M059J (cell line): Measurements from ENCODE around the gene ANKRD28. TPM values are rescaled to one million over a fixed set of nuclear protein-coding genes. Genes with fewer than 3 reads are reported as not detected.
"Not testable (repeated sequence)": the region's sequence is repeated elsewhere in the genome, so short reads cannot be mapped to it uniquely, and the experiment has no call there.

ENCODE experiments used
- DNase-seq: peaks from one replicate; pipeline ENCODE4 v3.0.0-alpha.2; 2012; ENCODE audit warnings: low read depth
- total RNA-seq: library from RNA; depleted of rRNA; stranded (reverse); fragments of >200 nt; shearing (Covaris generic); gene quantifications from 2 replicates; pipeline ENCODE4 v1.2.3, GENCODE V29; 2014; rRNA removed

The ANKRD28 gene
- total RNA-seq, 1 experiment from 2014 or later: 41.9 TPM

DNA sequence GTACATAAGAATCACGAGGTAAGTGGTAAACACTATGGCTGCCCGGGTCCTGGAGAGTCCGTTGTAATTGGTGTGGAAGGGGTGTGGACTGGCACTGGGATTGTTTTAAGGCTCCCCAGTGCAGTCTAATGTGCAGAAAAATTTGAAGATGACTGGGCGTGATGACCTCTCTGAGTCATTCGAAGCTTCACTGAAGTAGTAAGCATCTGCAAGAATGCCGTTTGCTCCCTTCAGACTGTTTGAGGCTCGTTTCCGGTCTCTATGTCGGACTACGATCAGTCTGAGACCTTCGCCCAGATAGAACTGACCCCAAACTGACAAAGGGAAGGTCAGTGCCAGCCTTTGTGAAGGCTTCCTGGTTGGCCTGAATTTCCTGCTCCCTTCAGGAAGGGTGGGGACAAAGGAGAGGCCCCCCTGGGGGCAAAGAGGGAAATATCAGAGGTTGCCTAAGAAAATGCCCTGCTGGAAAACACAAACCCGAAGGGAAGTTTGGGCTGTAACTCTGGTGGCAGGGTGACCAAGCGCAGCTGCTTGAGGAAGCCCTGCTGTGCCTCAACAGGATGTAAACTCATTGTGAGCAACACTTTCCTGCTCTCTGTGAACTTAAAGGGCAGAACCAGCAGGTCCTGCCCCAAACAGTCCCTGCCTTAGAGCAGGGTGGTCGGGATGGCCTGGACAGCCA is 161.6 kb downstream of the ANKRD28 start:
- peak; percentile 94 for DNase-seq

- peak; percentile 83 for DNase-seq
Measured at GRCh38 chr3:15635121-15635661, 162.6 kb downstream of the ANKRD28 start.

GRCh38 chr3:15634671-15635070 is 163.1 kb downstream of the ANKRD28 start:
- DNase-seq: no peak

- peak; percentile 85 for DNase-seq
Measured at GRCh38 chr3:15633766-15634598, 163.8 kb downstream of the ANKRD28 start.

DNA sequence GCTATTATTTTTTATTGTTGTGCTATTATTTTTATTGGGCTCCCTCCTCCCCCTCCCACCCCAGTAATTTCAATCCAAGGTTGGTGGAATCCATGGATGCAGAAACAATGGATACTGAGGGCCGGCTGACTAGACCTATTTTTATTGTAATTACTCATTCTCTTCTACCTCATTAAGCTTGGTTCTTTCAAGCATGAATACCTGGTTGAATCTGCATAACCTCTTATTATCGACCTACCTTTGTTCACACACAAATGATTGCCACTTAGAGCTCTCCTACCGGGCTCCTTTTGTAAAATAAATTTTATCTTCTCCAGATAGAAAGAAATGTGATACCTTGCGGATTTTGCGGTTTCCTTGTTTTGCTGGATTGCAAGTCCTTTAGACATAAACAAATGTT is 164.6 kb downstream of the ANKRD28 start:
- DNase-seq: peak; percentile 39

GRCh38 chr3:15632212-15632580 is 165.6 kb downstream of the ANKRD28 start:
- DNase-seq: no peak

DNA sequence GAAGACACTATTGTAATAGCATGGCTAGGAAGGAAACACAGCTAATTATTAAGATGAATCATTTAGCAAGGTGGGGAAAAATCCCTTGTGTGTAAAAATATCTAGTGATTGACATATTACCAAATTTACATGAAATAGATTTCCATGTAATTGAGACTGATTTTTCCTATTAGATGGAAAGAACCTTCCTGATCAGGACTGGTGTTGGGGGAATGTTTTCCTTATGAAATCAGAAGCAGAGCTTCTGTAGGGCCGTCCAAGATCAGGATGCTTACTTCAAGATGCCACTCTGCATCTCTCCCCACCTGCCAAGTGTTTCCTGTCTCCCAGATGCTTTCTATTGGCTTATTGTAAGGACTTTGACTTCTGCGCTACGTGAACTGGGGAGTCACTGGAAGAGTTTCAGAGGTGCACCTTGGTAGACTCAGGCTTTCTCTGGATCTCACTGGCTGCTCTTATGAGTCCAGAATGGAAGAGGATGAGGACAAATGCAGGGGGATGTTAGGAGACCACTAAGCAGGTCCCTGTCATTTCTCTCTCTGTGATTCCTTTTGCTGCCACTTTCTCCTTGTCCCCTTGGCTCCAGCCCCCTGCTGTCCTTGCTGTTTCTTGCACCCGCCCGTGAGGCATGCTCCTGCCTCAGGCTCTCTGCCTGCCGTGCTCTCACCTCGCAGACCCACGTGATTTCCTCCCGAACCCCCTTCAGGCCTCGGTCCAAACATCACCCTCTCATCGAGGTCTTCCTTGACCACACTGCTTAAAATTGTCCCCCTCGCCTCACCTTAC is 166.2 kb downstream of the ANKRD28 start:
- DNase-seq: peak; percentile 14

GRCh38 chr3:15630646-15631350 is 167.0 kb downstream of the ANKRD28 start:
- DNase-seq: peak; percentile 82

DNA sequence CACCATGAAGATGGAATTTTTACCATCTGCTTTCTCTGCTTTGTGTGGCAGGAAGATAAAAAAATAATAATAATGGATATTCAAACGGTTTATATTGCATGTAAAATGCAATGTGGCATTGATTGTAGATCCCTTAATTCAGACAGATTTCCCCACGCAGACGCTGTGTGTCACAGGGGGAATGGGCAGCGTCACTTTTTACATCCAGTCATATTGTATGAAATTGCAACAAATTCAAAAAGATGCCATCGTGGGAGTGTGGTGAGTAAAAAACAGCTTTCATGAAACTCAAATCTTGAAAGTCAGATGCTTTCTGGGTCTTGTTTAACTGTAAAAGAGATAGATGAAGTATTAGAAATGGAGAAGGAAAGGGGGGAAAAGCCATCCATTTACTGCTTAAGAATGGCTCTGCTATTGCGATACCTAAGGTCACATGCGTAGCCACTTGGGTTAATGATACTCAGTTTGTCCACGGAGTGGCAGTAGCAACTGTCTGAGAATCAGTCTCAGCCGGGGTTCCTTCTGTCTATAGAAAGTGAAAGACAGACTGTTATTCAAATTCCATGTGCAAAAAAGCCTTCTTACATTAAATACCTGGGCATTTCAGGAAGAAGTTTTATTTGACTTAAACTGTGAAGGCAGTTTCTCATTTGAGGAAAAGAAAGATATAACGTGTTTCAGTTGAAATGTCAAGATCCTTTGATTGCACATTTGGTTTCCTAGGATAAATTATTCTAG is 167.8 kb downstream of the ANKRD28 start:
- DNase-seq: peak; percentile 83

DNA sequence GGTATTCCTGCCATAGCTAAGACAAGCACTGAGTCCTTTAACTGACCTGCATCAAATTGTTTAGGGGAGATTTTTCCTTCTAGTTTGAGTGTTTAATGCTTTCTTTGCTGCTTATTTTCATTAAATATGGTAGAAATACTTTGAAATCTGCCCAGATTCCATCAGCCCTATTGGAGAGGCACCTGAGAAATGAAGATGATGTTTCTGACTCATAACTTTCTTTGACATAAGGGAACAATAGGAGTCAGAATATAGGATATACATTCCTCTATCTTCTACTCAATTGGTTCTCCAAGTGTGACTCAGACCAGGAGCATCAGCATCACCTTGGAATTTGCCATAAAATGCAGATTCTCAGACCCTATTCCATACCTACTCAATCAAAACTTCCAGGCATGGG is 168.8 kb downstream of the ANKRD28 start:
- DNase-seq: no peak

GRCh38 chr3:15623535-15624440 is 174.0 kb downstream of the ANKRD28 start:
- DNase-seq: no peak

DNA sequence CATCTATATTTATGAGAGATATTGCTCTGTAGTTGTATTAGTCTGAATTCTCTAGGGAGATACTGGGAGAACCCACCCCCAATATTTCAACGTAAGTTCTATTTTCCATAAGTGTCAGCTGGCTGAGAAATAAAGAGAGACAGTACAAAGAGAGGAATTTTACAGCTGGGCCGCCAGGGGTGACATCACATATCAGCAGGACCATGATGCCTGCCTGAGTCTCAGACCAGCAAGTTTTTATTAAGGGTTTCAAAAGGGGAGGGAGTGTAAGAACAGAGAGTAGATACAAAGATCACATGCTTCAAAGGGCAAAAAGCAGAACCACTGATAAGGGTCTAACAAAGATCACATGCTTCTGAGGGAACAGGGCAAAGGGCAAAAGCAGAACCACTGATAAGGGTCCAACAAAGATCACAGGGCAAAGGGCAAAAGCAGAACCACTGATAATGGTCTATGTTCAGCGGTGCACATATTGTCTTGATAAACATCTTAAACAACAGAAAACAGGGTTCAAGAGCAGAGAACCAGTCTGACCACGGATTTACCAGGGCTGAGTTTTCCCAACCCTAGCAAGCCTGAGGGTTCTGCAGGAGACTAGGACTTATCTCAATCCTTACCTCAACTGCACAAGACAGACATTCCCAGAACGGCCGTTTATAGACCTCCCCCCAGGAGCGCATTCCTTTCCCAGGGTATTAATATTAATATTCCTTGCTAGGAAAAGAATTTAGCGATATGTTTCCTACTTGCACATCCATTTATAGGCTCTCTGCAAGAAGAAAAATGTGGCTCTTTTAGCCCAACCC is 177.9 kb downstream of the ANKRD28 start:
- DNase-seq: not testable (repeated sequence)

Other genes with a start within 250 kb of the ANKRD28 start
- gene HACL1, start 196.4 kb downstream of the ANKRD28 start, total RNA-seq: 19.5 and 23.6 TPM in 2 replicates
- gene BTD, start 196.2 kb downstream of the ANKRD28 start, total RNA-seq: 24.2 and 34.6 TPM in 2 replicates